K562 (cell line): ENCODE data around the gene BRICD5. TPM values are rescaled to one million over a fixed set of nuclear protein-coding genes. Genes with fewer than 3 reads are reported as not detected.

ENCODE experiments used
- FIP1L1 ChIP-seq: fragments of 200-400 bp; formaldehyde crosslinking; IDR thresholded peaks from 2 replicates; pipeline ENCODE4 v1.6.1; 2018; ENCODE audit warnings: mild to moderate bottlenecking, low read depth, low read length; ENCODE audit not compliant: poor library complexity, severe bottlenecking
- FOXJ3 ChIP-seq: sonication (generic); formaldehyde crosslinking; IDR thresholded peaks from 2 replicates; pipeline ENCODE4 v1.4.0; 2020; ENCODE audit warnings: mild to moderate bottlenecking, missing genetic modification reagents
- GTF2A2 ChIP-seq: IDR thresholded peaks from 2 replicates; pipeline ENCODE4 v1.6.1; 2016; ENCODE audit warnings: mild to moderate bottlenecking, missing genetic modification characterization, missing compliant biosample characterization
- GTF2E2 ChIP-seq: fragments of 200-800 bp; sonication (Bioruptor generic); IDR thresholded peaks from 2 replicates; pipeline ENCODE4 v1.6.1; 2016; ENCODE audit warnings: missing genetic modification characterization, missing compliant biosample characterization
- HDAC6 ChIP-seq: IDR thresholded peaks from 2 replicates; pipeline ENCODE4 v1.6.1; 2012; ENCODE audit warnings: low read depth, mild to moderate bottlenecking, control low read depth, inconsistent platforms, low read length, moderate library complexity
- HNRNPK ChIP-seq: fragments of 200-400 bp; formaldehyde crosslinking; IDR thresholded peaks from one replicate; pipeline ENCODE4 v1.6.1; 2018; ENCODE audit warnings: mild to moderate bottlenecking, low read depth, low read length; ENCODE audit not compliant: poor library complexity, severe bottlenecking
- LCOR ChIP-seq: sonication (generic); formaldehyde crosslinking; IDR thresholded peaks from 2 replicates; pipeline ENCODE4 v1.8.0; 2022; ENCODE audit warnings: mild to moderate bottlenecking, missing genetic modification reagents
- NFE2 ChIP-seq: IDR thresholded peaks from 2 replicates; pipeline ENCODE4 v1.6.1; 2014; ENCODE audit warnings: antibody characterized with exemption, low read depth
- PCBP2 ChIP-seq: fragments of 200-400 bp; formaldehyde crosslinking; IDR thresholded peaks from 2 replicates; pipeline ENCODE4 v1.6.1; 2018; ENCODE audit warnings: low read length, low read depth, mild to moderate bottlenecking, moderate library complexity; ENCODE audit not compliant: poor library complexity, severe bottlenecking
- POLR2AphosphoS5 ChIP-seq: IDR thresholded peaks from 2 replicates; pipeline ENCODE4 v1.6.1; 2011; ENCODE audit warnings: mild to moderate bottlenecking, low read depth, low read length, moderate library complexity; ENCODE audit not compliant: control insufficient read depth, insufficient read depth
- SMAD4 ChIP-seq: fragments of 250-450 bp; sonication (Bioruptor Pico); conservative IDR thresholded peaks from 2 replicates; pipeline ENCODE4 v1.8.0; 2021; ENCODE audit warnings: inconsistent platforms, mild to moderate bottlenecking, moderate library complexity
- TBP ChIP-seq: optimal IDR thresholded peaks from 2 replicates; pipeline ENCODE3; 2011; ENCODE audit warnings: low read depth, low read length, improper control_type of control experiment
- ZNF133 ChIP-seq: fragments of 250-450 bp; sonication (Bioruptor Pico); IDR thresholded peaks from 2 replicates; pipeline ENCODE4 v1.4.0; 2020; ENCODE audit warnings: mild to moderate bottlenecking
- ZNF431 ChIP-seq: sonication (generic); formaldehyde crosslinking; IDR thresholded peaks from 2 replicates; pipeline ENCODE4 v1.8.0; 2022; ENCODE audit warnings: mild to moderate bottlenecking, missing genetic modification reagents
- ZNF644 ChIP-seq: fragments of 200-800 bp; sonication (Bioruptor generic); IDR thresholded peaks from 2 replicates; pipeline ENCODE4 v1.6.1; 2016; ENCODE audit warnings: low read depth, missing genetic modification characterization, missing compliant biosample characterization
- ZNF766 ChIP-seq: fragments of 200-800 bp; sonication (Bioruptor generic); conservative IDR thresholded peaks from 2 replicates; pipeline ENCODE4 v1.6.1; 2016; ENCODE audit warnings: missing genetic modification characterization, missing compliant biosample characterization
- polyA plus RNA-seq, 8 experiments: library from polyadenylated mRNA; depleted of rRNA in 4 of 8; stranded (reverse) in 5 of 8; unstranded in 3 of 8; fragments of >200 nt; fragmentation: Nextera tagmentation in 2 of 8; fragmentation: Illumina TruSeq in 1 of 8; extraction: Ambion mirVana in 2 of 8; extraction: Trizol in 1 of 8; gene quantifications; 2 replicates each; pipeline versions ENCODE4 v1.2.1 to v1.2.3, GENCODE V29; 2011 to 2014; ENCODE audit warnings: inconsistent platforms in 1 of 8, missing spikeins in 1 of 8
- total RNA-seq, 7 experiments: library from RNA; depleted of rRNA in 6 of 7; stranded (reverse); fragments of >200 nt in 6 of 7; fragmentation: Illumina TruSeq in 2 of 7; extraction: Trizol in 2 of 7; gene quantifications; 2 replicates each; pipeline versions ENCODE4 v1.2.1 to v1.2.3, GENCODE V29; 2011 to 2021; ENCODE audit warnings: low replicate concordance in 1 of 7
- TF ChIP-seq, protein P1 (sequence below): fragments of 450-650 bp; IDR thresholded peaks from 2 replicates; pipeline ENCODE4 v1.6.1; 2017; ENCODE audit warnings: mild to moderate bottlenecking, moderate library complexity
- TF ChIP-seq, protein P2 (sequence below): fragments of 450-650 bp; IDR thresholded peaks from 2 replicates; pipeline ENCODE4 v1.7.1; 2018; ENCODE audit warnings: mild to moderate bottlenecking, low read depth; ENCODE audit not compliant: partially characterized antibody
- TF ChIP-seq, protein P3 (sequence below): fragments of 250-450 bp; sonication (Bioruptor Pico); IDR thresholded peaks from 2 replicates; pipeline ENCODE4 v1.9.0; 2021; ENCODE audit warnings: mild to moderate bottlenecking
- TF ChIP-seq, protein P4 (sequence below): fragments of 250-450 bp; sonication (Bioruptor Pico); IDR thresholded peaks from 2 replicates; pipeline ENCODE4 v1.4.0; 2020; ENCODE audit warnings: mild to moderate bottlenecking, moderate library complexity
- TF ChIP-seq, protein P5 (sequence below): fragments of 450-650 bp; IDR thresholded peaks from 2 replicates; pipeline ENCODE4 v1.6.1; 2017; ENCODE audit warnings: antibody characterized with exemption

The BRICD5 gene
- total and polyA plus RNA-seq, 9 of the 15 experiments (the other 6 are each of a cell fraction or from before 2014, with no cell fraction given), result 0.24 to 15.1 (median 2.4) TPM; not detected in 1

DNA sequence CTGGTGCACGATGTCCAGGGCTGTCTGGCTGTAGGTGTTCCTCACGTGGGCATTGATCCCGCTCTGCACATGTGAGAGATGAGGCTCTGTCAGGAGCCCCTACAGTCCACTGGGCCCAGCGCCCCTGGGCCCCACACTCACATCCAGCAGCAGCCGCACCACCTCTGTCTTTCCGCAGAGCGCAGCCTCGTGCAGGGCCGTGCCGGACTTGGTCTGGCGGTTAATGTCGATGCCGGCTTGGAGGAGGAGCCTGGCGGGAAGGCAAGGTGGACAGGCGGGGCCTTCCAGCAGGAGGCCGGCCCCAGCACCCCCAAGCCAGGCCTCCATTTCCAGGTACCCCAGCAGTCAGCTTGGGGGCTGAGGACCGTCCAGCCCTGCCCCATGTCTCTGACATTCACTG lies 23.5 kb downstream of the BRICD5 start (continued):
- TF ChIP-seq, protein P1, sequence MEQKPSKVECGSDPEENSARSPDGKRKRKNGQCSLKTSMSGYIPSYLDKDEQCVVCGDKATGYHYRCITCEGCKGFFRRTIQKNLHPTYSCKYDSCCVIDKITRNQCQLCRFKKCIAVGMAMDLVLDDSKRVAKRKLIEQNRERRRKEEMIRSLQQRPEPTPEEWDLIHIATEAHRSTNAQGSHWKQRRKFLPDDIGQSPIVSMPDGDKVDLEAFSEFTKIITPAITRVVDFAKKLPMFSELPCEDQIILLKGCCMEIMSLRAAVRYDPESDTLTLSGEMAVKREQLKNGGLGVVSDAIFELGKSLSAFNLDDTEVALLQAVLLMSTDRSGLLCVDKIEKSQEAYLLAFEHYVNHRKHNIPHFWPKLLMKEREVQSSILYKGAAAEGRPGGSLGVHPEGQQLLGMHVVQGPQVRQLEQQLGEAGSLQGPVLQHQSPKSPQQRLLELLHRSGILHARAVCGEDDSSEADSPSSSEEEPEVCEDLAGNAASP, result no peak
- TF ChIP-seq ZNF644 (tag), result no peak
- TF ChIP-seq GTF2E2 (tag), result no peak
- TF ChIP-seq ZNF431 (CRISPR knock-in tag), result no peak
- no peak for TF ChIP-seq GTF2A2 (tag)
- no peak for TF ChIP-seq TBP
- TF ChIP-seq PCBP2, result no peak
- TF ChIP-seq, protein P2, sequence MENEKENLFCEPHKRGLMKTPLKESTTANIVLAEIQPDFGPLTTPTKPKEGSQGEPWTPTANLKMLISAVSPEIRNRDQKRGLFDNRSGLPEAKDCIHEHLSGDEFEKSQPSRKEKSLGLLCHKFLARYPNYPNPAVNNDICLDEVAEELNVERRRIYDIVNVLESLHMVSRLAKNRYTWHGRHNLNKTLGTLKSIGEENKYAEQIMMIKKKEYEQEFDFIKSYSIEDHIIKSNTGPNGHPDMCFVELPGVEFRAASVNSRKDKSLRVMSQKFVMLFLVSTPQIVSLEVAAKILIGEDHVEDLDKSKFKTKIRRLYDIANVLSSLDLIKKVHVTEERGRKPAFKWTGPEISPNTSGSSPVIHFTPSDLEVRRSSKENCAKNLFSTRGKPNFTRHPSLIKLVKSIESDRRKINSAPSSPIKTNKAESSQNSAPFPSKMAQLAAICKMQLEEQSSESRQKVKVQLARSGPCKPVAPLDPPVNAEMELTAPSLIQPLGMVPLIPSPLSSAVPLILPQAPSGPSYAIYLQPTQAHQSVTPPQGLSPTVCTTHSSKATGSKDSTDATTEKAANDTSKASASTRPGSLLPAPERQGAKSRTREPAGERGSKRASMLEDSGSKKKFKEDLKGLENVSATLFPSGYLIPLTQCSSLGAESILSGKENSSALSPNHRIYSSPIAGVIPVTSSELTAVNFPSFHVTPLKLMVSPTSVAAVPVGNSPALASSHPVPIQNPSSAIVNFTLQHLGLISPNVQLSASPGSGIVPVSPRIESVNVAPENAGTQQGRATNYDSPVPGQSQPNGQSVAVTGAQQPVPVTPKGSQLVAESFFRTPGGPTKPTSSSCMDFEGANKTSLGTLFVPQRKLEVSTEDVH, result no peak
- TF ChIP-seq LCOR, result no peak
- no peak for TF ChIP-seq HDAC6
- no peak for TF ChIP-seq HNRNPK
- no peak for TF ChIP-seq ZNF133 (CRISPR knock-in tag)
- TF ChIP-seq FOXJ3, result no peak
- TF ChIP-seq NFE2, result no peak
- TF ChIP-seq ZNF766 (CRISPR knock-in tag), result no peak
- TF ChIP-seq POLR2AphosphoS5, result no peak
- TF ChIP-seq, protein P3, sequence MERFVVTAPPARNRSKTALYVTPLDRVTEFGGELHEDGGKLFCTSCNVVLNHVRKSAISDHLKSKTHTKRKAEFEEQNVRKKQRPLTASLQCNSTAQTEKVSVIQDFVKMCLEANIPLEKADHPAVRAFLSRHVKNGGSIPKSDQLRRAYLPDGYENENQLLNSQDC (CRISPR knock-in tag), result no peak
- TF ChIP-seq FIP1L1, result no peak
- no peak for TF ChIP-seq SMAD4 (CRISPR knock-in tag)
- TF ChIP-seq, protein P4, sequence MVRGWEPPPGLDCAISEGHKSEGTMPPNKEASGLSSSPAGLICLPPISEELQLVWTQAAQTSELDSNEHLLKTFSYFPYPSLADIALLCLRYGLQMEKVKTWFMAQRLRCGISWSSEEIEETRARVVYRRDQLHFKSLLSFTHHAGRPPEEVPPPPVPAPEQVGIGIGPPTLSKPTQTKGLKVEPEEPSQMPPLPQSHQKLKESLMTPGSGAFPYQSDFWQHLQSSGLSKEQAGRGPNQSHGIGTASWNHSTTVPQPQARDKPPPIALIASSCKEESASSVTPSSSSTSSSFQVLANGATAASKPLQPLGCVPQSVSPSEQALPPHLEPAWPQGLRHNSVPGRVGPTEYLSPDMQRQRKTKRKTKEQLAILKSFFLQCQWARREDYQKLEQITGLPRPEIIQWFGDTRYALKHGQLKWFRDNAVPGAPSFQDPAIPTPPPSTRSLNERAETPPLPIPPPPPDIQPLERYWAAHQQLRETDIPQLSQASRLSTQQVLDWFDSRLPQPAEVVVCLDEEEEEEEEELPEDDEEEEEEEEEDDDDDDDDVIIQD, result no peak
- TF ChIP-seq, protein P5, sequence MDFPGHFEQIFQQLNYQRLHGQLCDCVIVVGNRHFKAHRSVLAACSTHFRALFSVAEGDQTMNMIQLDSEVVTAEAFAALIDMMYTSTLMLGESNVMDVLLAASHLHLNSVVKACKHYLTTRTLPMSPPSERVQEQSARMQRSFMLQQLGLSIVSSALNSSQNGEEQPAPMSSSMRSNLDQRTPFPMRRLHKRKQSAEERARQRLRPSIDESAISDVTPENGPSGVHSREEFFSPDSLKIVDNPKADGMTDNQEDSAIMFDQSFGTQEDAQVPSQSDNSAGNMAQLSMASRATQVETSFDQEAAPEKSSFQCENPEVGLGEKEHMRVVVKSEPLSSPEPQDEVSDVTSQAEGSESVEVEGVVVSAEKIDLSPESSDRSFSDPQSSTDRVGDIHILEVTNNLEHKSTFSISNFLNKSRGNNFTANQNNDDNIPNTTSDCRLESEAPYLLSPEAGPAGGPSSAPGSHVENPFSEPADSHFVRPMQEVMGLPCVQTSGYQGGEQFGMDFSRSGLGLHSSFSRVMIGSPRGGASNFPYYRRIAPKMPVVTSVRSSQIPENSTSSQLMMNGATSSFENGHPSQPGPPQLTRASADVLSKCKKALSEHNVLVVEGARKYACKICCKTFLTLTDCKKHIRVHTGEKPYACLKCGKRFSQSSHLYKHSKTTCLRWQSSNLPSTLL, result no peak
